A549 (cell line): ENCODE data around the gene TUBA4A.

Source experiments
- ESRRA ChIP-seq: fragments of 150-350 bp; IDR thresholded peaks from 2 replicates; pipeline ENCODE4 v1.6.1; 2014; ENCODE audit warnings: mild to moderate bottlenecking, low read length, borderline replicate concordance
- MAFK ChIP-seq: fragments of 450-650 bp; IDR thresholded peaks from 2 replicates; pipeline ENCODE4 v1.6.1; 2014; ENCODE audit not compliant: partially characterized antibody
- PBX3 ChIP-seq: IDR thresholded peaks from 2 replicates; pipeline ENCODE4 v1.6.1; 2012
- POLR2AphosphoS2 ChIP-seq: conservative IDR thresholded peaks from 2 replicates; pipeline ENCODE4 v1.6.1; 2012; ENCODE audit warnings: low read length, improper control_type of control experiment, inconsistent platforms

- TF ChIP-seq POLR2AphosphoS2: no peak; the same call in 1 of the 2 replicates
- TF ChIP-seq ESRRA: no peak
- peak; percentile 35 for TF ChIP-seq PBX3
- TF ChIP-seq MAFK: no peak
Measured at GRCh38 chr2:219218732-219219701, 34.7 kb downstream of the TUBA4A start, which contains the start of gene ABCB6.
